ENCODE results near the gene ATP11A.
"Not testable (repeated sequence)": the region's sequence is repeated elsewhere in the genome, so short reads cannot be mapped to it uniquely, and the experiment has no call there.

Gene ATP11A

GRCh38 chr13:112674412-112675365 is 15.1 kb upstream of the ATP11A start:
- ChIA-PET CTCF (no interaction called here), POLR2A (no interaction called here)
- no peaks in the 10 kb centered on the region for H3K4me1 ChIP-seq (ENCODE audit: control insufficient read depth, insufficient read depth, low read length)
- TF ChIP-seq EGR2 (tag by site-specific recombination; IDR thresholded peaks at IDR 0.05; ENCODE audit: low read depth) (peak; percentile 81), ZFHX2 (tag by site-specific recombination; conservative IDR thresholded peaks at IDR 0.05) (peak; percentile 61), ZEB2 (tag by site-specific recombination; IDR thresholded peaks at IDR 0.05) (no peak)
- H3K4me3 ChIP-seq (ENCODE audit: low read depth, low read length), result no peak overlapping the region
- H3K36me3 ChIP-seq (ENCODE audit: control insufficient read depth in 2 of 2, insufficient read depth in 1 of 2, low read length in 2 of 2), result no peaks in the 10 kb centered on the region
- no peaks in the 10 kb centered on the region for H3K9me3 ChIP-seq (ENCODE audit: control insufficient read depth, insufficient read depth, low read depth, low read length)
- no peak overlapping the region for H3K27ac ChIP-seq (ENCODE audit: extremely low read depth, low read depth, low read length)

- ChIA-PET POLR2A (no interaction called here), CTCF (no interaction called here)
- TF ChIP-seq ZNF274 (IDR thresholded peaks at IDR 0.05; ENCODE audit: low read length) (no peak), ZNF274 (tag by site-specific recombination; IDR thresholded peaks at IDR 0.05; ENCODE audit: borderline replicate concordance) (no peak), ZNF174 (tag by site-specific recombination; IDR thresholded peaks at IDR 0.05) (no peak), GLIS2 (tag by site-specific recombination; IDR thresholded peaks at IDR 0.05) (no peak), ZNF621 (tag by site-specific recombination; IDR thresholded peaks at IDR 0.05) (no peak), ZNF19 (tag by site-specific recombination; IDR thresholded peaks at IDR 0.05; ENCODE audit: low read depth) (no peak), ZNF350 (tag by site-specific recombination; IDR thresholded peaks at IDR 0.05) (no peak), ZNF292 (tag by site-specific recombination; IDR thresholded peaks at IDR 0.05; ENCODE audit: borderline replicate concordance, low read depth) (no peak), ZNF140 (tag by site-specific recombination; IDR thresholded peaks at IDR 0.05) (no peak), ZNF518A (tag by site-specific recombination; conservative IDR thresholded peaks at IDR 0.05; ENCODE audit: low read depth) (no peak), ZNF664 (tag by site-specific recombination; IDR thresholded peaks at IDR 0.05) (no peak), ZNF18 (tag by site-specific recombination; IDR thresholded peaks at IDR 0.05) (no peak), ZIC2 (tag by site-specific recombination; IDR thresholded peaks at IDR 0.05) (no peak)
- Histone ChIP-seq H3K27ac (ENCODE audit: extremely low read depth, low read depth, low read length) (no peak overlapping the region), H3K4me1 (ENCODE audit: control insufficient read depth, insufficient read depth, low read length) (no peaks in the 10 kb centered on the region), H3K9me3 (ENCODE audit: control insufficient read depth, insufficient read depth, low read depth, low read length) (no peaks in the 10 kb centered on the region), H3K4me3 (ENCODE audit: low read depth, low read length) (no peak overlapping the region), H3K36me3 (ENCODE audit: control insufficient read depth in 2 of 2, insufficient read depth in 1 of 2, low read length in 2 of 2) (no peaks in the 10 kb centered on the region)
These were observed 14.5 kb upstream of the ATP11A start for GRCh38 chr13:112675366-112675756.

- H3K36me3 ChIP-seq (ENCODE audit: control insufficient read depth in 2 of 2, insufficient read depth in 1 of 2, low read length in 2 of 2); POLR2A ChIA-PET; H3K27ac ChIP-seq (ENCODE audit: extremely low read depth, low read depth, low read length); CTCF ChIA-PET; H3K9me3 ChIP-seq (ENCODE audit: control insufficient read depth, insufficient read depth, low read depth, low read length); H3K4me1 ChIP-seq (ENCODE audit: control insufficient read depth, insufficient read depth, low read length); H3K4me3 ChIP-seq (ENCODE audit: low read depth, low read length): not testable (repeated sequence)
These were observed 12.3 kb upstream of the ATP11A start for GRCh38 chr13:112677421-112677962.

All from HEK293 (cell line).